AG08395 (cell line): ENCODE measurements around the gene RFX4.
"Not testable (repeated sequence)": the region's sequence is repeated elsewhere in the genome, so short reads cannot be mapped to it uniquely, and the experiment has no call there.

Experiments
- DNase-seq: peaks from one replicate; pipeline ENCODE4 v3.0.0; 2012; ENCODE audit warnings: mixed read lengths, low spot score

The RFX4 gene

GRCh38 chr12:106692033-106692432 lies 109.2 kb downstream of the RFX4 start:
- DNase-seq: not testable (repeated sequence)

- DNase-seq: no peak
Observed at GRCh38 chr12:106692896-106693820, 110.4 kb downstream of the RFX4 start.

GRCh38 chr12:106696071-106696470 lies 113.3 kb downstream of the RFX4 start:
- DNase-seq: no peak

- DNase-seq: no peak
Observed at GRCh38 chr12:106696681-106697417, 114.0 kb downstream of the RFX4 start.

GRCh38 chr12:106704081-106704480 lies 121.3 kb downstream of the RFX4 start:
- DNase-seq: no peak

- no peak for DNase-seq
Observed at GRCh38 chr12:106705971-106706370, 123.2 kb downstream of the RFX4 start.

GRCh38 chr12:106709068-106709511 lies 126.3 kb downstream of the RFX4 start:
- no peak for DNase-seq

GRCh38 chr12:106710143-106710893 lies 127.5 kb downstream of the RFX4 start:
- no peak for DNase-seq

- no peak for DNase-seq
Observed at GRCh38 chr12:106711316-106711715, 128.5 kb downstream of the RFX4 start.

- DNase-seq: no peak
Observed at GRCh38 chr12:106712768-106713167, 130.0 kb downstream of the RFX4 start.

GRCh38 chr12:106714926-106715325 lies 132.1 kb downstream of the RFX4 start:
- DNase-seq: no peak

GRCh38 chr12:106715582-106715981 lies 132.8 kb downstream of the RFX4 start:
- DNase-seq: no peak

GRCh38 chr12:106717673-106718072 lies 134.9 kb downstream of the RFX4 start:
- no peak for DNase-seq

- no peak for DNase-seq
Observed at GRCh38 chr12:106719879-106720278, 137.1 kb downstream of the RFX4 start.

GRCh38 chr12:106720696-106721095 lies 137.9 kb downstream of the RFX4 start:
- DNase-seq: no peak

- no peak for DNase-seq
Observed at GRCh38 chr12:106721915-106722314, 139.1 kb downstream of the RFX4 start.

- DNase-seq: no peak
Observed at GRCh38 chr12:106722837-106723236, 140.0 kb downstream of the RFX4 start.

- DNase-seq: no peak
Observed at GRCh38 chr12:106723416-106723815, 140.6 kb downstream of the RFX4 start.

GRCh38 chr12:106724116-106724515 lies 141.3 kb downstream of the RFX4 start:
- no peak for DNase-seq

- DNase-seq: no peak
Observed at GRCh38 chr12:106724934-106725333, 142.1 kb downstream of the RFX4 start.

- DNase-seq: not testable (repeated sequence)
Observed at GRCh38 chr12:106726603-106727202, 143.9 kb downstream of the RFX4 start.

- DNase-seq: no peak
Observed at GRCh38 chr12:106729611-106730010, 146.8 kb downstream of the RFX4 start.
